Activated naive CD4-positive, alpha-beta T cell treated with anti-CD3 and anti-CD28 coated beads, Interleukin-2, amount 50 U/mL, for 24 hours (primary cell): ENCODE results near the gene TMEM220.

ENCODE experiments used
- H3K27ac Mint-ChIP-seq: one replicate; pipeline ENCODE4 v1.8.0; 2021; ENCODE audit warnings: mild to moderate bottlenecking, mixed read lengths
- H3K27me3 Mint-ChIP-seq: one replicate; pipeline ENCODE4 v1.8.0; 2021; ENCODE audit warnings: mixed read lengths
- H3K36me3 Mint-ChIP-seq: one replicate; pipeline ENCODE4 v1.8.0; 2021; ENCODE audit warnings: mixed read lengths
- H3K4me1 Mint-ChIP-seq: one replicate; pipeline ENCODE4 v1.8.0; 2021; ENCODE audit warnings: mixed read lengths
- H3K4me3 Mint-ChIP-seq: one replicate; pipeline ENCODE4 v1.8.0; 2021; ENCODE audit warnings: mild to moderate bottlenecking, mixed read lengths
- H3K9me3 Mint-ChIP-seq: one replicate; pipeline ENCODE4 v1.8.0; 2021; ENCODE audit warnings: mixed read lengths

Gene TMEM220

DNA sequence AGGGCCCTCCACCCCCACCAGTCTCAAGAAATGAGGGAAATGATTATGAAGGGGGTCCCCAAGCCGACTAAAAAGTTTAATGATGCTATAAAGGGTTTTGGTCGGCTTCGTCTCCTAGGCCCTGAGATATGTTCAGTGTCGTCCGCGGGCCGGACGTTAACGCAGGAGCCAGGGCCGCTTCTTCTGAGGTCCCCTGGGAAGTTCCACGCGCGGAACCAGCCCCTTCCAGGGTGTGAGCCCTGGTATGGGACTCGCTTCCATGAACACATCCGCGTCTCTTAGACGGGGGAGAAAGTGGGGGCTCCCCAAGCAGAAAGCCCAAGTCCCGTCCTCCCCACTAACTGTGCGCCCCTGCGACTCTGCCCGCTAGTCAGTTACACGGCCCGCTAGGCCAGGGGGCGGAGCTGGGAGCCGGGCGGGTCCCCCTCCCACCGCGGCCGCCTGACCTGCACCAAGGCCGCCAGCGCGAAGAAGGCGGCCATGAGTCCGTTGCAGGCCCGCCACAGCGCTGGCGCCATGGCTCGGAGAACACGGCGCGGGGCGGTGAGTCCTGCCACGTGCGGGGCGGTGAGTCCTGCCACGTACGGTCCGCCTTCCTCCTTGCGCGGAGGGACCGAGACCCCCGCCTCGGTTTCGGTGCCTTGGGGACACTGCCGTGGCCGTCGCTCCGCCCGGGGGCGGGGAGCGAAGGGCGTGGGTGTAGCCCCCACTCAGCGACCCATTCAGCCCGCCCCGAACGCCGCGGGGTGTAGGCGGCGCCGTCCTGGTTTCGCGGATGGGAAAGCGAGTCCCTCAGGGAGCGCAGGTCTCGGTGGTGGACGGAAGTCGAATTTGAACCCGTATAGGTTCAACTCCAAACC lies at the start of gene TMEM220:
TSS of gene TMEM220 (minus strand) at position 690 of the 860 bp plus-strand sequence. CDS start at position 518, 172 bp downstream.
- H3K27me3 Mint-ChIP-seq = no peaks in the 10 kb centered on the region
- H3K36me3 Mint-ChIP-seq = no peaks in the 10 kb centered on the region
- peak within 1 kb of the TSS; percentile 96 for H3K4me3 Mint-ChIP-seq
- peak within 1 kb of the TSS; percentile 86 for H3K27ac Mint-ChIP-seq
- H3K9me3 Mint-ChIP-seq = no peaks in the 10 kb centered on the region
- peaks cover 26% of the 10 kb centered on the region for H3K4me1 Mint-ChIP-seq

DNA sequence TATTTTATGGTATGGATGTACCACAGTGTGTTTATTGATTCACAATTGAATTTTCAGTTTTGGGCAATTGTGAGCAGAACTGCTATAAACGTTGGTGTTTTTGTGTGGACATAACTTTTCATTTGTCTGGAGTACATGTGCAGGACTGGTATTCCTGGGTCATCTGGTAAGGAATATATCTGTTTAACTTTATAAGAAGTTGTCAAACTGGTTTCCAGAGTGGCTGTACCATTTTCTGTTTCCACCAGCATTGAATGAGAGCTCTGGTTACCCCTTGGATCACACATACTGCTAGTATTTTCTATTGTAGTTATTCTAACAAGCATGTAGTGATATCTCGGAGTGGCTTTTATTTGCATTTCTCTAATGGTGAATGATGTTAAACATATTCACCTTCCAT lies 49.8 kb upstream of the TMEM220 start:
- Mint-ChIP-seq H3K27me3 (no peaks in the 10 kb centered on the region), H3K9me3 (no peaks in the 10 kb centered on the region), H3K4me3 (no peak overlapping the region), H3K27ac (no peak overlapping the region), H3K4me1 (no peaks in the 10 kb centered on the region), H3K36me3 (peaks cover 4% of the 10 kb centered on the region)

DNA sequence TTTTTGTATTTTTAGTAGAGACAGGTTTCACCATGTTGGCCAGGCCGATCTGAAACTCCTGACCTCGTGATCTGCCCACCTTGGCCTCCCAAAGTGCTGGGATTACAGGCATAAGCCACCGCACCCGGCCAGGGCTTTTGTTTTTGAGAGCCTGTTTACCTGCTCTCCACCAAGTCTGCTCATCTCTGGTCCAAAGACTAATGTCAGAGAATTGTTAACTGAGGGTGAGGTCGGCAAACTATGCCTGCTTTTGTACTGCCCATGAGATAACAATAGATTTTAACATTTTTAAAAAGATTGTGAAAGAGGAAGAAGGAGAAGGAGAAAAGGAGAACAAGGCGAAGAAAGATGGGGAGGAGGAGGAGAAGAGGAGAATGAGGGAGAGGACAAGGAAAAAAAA lies 48.1 kb upstream of the TMEM220 start:
- Mint-ChIP-seq H3K4me1 (no peaks in the 10 kb centered on the region), H3K4me3 (no peak overlapping the region), H3K27me3 (no peaks in the 10 kb centered on the region), H3K36me3 (peaks cover 3% of the 10 kb centered on the region), H3K27ac (no peak overlapping the region), H3K9me3 (no peaks in the 10 kb centered on the region)

GRCh38 chr17:10777131-10777807 lies 47.4 kb upstream of the TMEM220 start:
- no peaks in the 10 kb centered on the region for H3K9me3 Mint-ChIP-seq
- H3K4me3 Mint-ChIP-seq = no peak overlapping the region
- no peak overlapping the region for H3K27ac Mint-ChIP-seq
- H3K4me1 Mint-ChIP-seq = no peaks in the 10 kb centered on the region
- no peaks in the 10 kb centered on the region for H3K36me3 Mint-ChIP-seq
- no peaks in the 10 kb centered on the region for H3K27me3 Mint-ChIP-seq

GRCh38 chr17:10776381-10776780 lies 46.6 kb upstream of the TMEM220 start:
- Mint-ChIP-seq H3K27me3 (no peaks in the 10 kb centered on the region), H3K4me1 (no peaks in the 10 kb centered on the region), H3K36me3 (peaks cover 3% of the 10 kb centered on the region), H3K9me3 (no peaks in the 10 kb centered on the region), H3K27ac (no peak overlapping the region), H3K4me3 (no peak overlapping the region)

GRCh38 chr17:10775740-10776356 lies 46.0 kb upstream of the TMEM220 start:
- H3K4me3 Mint-ChIP-seq = no peak overlapping the region
- no peaks in the 10 kb centered on the region for H3K27me3 Mint-ChIP-seq
- peaks cover 3% of the 10 kb centered on the region for H3K36me3 Mint-ChIP-seq
- no peaks in the 10 kb centered on the region for H3K9me3 Mint-ChIP-seq
- no peaks in the 10 kb centered on the region for H3K4me1 Mint-ChIP-seq
- H3K27ac Mint-ChIP-seq = no peak overlapping the region

- Mint-ChIP-seq H3K27ac (no peak overlapping the region), H3K9me3 (no peaks in the 10 kb centered on the region), H3K27me3 (no peaks in the 10 kb centered on the region), H3K36me3 (peaks cover 3% of the 10 kb centered on the region), H3K4me3 (no peak overlapping the region), H3K4me1 (no peaks in the 10 kb centered on the region)
Observed at GRCh38 chr17:10775058-10775457, 45.2 kb upstream of the TMEM220 start.

- Mint-ChIP-seq H3K27ac (no peak overlapping the region), H3K4me3 (no peak overlapping the region), H3K4me1 (no peaks in the 10 kb centered on the region), H3K36me3 (peaks cover 3% of the 10 kb centered on the region), H3K27me3 (no peaks in the 10 kb centered on the region), H3K9me3 (no peaks in the 10 kb centered on the region)
Observed at GRCh38 chr17:10773391-10773790, 43.6 kb upstream of the TMEM220 start.

GRCh38 chr17:10772425-10773380 lies 42.9 kb upstream of the TMEM220 start:
- no peak overlapping the region for H3K4me3 Mint-ChIP-seq
- H3K36me3 Mint-ChIP-seq = peaks cover 3% of the 10 kb centered on the region
- no peak overlapping the region for H3K27ac Mint-ChIP-seq
- H3K9me3 Mint-ChIP-seq = no peaks in the 10 kb centered on the region
- no peaks in the 10 kb centered on the region for H3K27me3 Mint-ChIP-seq
- H3K4me1 Mint-ChIP-seq = no peaks in the 10 kb centered on the region

DNA sequence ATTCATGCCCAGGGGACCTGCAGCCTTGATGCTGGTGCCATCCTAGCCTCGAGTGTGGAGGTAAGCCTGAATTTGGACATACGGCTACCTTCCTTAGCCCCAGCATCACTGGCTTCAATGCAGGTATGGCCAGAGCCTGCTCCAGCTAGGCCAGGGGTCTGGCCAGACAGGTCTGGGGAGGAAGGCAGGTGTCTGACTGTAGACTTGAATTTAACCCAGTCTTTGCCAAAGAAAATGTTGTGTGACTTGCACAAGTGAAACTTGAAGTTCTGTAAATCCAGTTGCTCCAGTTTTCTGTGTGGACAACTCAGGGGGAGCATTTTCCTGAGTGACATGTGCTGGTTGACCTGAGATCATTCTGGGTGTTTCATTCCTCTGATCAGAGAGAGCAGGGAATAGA lies 41.3 kb upstream of the TMEM220 start:
- H3K27me3 Mint-ChIP-seq = no peaks in the 10 kb centered on the region
- H3K36me3 Mint-ChIP-seq = peaks cover 9% of the 10 kb centered on the region
- no peak overlapping the region for H3K4me3 Mint-ChIP-seq
- no peaks in the 10 kb centered on the region for H3K4me1 Mint-ChIP-seq
- H3K9me3 Mint-ChIP-seq = no peaks in the 10 kb centered on the region
- no peak overlapping the region for H3K27ac Mint-ChIP-seq

- no peaks in the 10 kb centered on the region for H3K9me3 Mint-ChIP-seq
- H3K27ac Mint-ChIP-seq = no peak overlapping the region
- H3K4me3 Mint-ChIP-seq = no peak overlapping the region
- H3K36me3 Mint-ChIP-seq = peaks cover 11% of the 10 kb centered on the region
- no peaks in the 10 kb centered on the region for H3K4me1 Mint-ChIP-seq
- no peaks in the 10 kb centered on the region for H3K27me3 Mint-ChIP-seq
Observed at GRCh38 chr17:10769840-10770239, 40.0 kb upstream of the TMEM220 start.

- H3K9me3 Mint-ChIP-seq = no peaks in the 10 kb centered on the region
- no peaks in the 10 kb centered on the region for H3K4me1 Mint-ChIP-seq
Observed at GRCh38 chr17:10768750-10769251, 39.0 kb upstream of the TMEM220 start.

GRCh38 chr17:10767232-10767631 lies 37.4 kb upstream of the TMEM220 start:
- Mint-ChIP-seq H3K4me3 (no peak overlapping the region), H3K27me3 (no peaks in the 10 kb centered on the region), H3K36me3 (peaks cover 11% of the 10 kb centered on the region), H3K4me1 (no peaks in the 10 kb centered on the region), H3K9me3 (no peaks in the 10 kb centered on the region), H3K27ac (no peak overlapping the region)

More at GRCh38 chr17:10768750-10769251, 39.0 kb upstream of the TMEM220 start:
- H3K36me3 Mint-ChIP-seq = peaks cover 11% of the 10 kb centered on the region
- no peak overlapping the region for H3K4me3 Mint-ChIP-seq
- H3K27ac Mint-ChIP-seq = no peak overlapping the region
- H3K27me3 Mint-ChIP-seq = no peaks in the 10 kb centered on the region

- H3K9me3 Mint-ChIP-seq = no peaks in the 10 kb centered on the region
Observed at GRCh38 chr17:10762037-10762436, 32.2 kb upstream of the TMEM220 start.

GRCh38 chr17:10761281-10761680 lies 31.5 kb upstream of the TMEM220 start:
- no peak overlapping the region for H3K4me3 Mint-ChIP-seq
- H3K27me3 Mint-ChIP-seq = no peaks in the 10 kb centered on the region
- no peaks in the 10 kb centered on the region for H3K4me1 Mint-ChIP-seq
- H3K9me3 Mint-ChIP-seq = no peaks in the 10 kb centered on the region
- H3K27ac Mint-ChIP-seq = no peak overlapping the region
- H3K36me3 Mint-ChIP-seq = peaks cover 3% of the 10 kb centered on the region

More at GRCh38 chr17:10762037-10762436, 32.2 kb upstream of the TMEM220 start:
- Mint-ChIP-seq H3K27ac (no peak overlapping the region), H3K36me3 (peaks cover 8% of the 10 kb centered on the region), H3K4me3 (no peak overlapping the region), H3K4me1 (no peaks in the 10 kb centered on the region), H3K27me3 (no peaks in the 10 kb centered on the region)
